ENCODE measurements around the gene VSIG10.

Gene VSIG10

GRCh38 chr12:118060301-118061010 lies 43.4 kb downstream of the VSIG10 start:
- DNase-seq (ENCODE audit: low read depth): no peak

GRCh38 chr12:118059341-118060191 lies 44.2 kb downstream of the VSIG10 start:
- no peak for DNase-seq (ENCODE audit: low read depth)

GRCh38 chr12:118058881-118059280 lies 44.9 kb downstream of the VSIG10 start:
- no peak for DNase-seq (ENCODE audit: low read depth)

DNA sequence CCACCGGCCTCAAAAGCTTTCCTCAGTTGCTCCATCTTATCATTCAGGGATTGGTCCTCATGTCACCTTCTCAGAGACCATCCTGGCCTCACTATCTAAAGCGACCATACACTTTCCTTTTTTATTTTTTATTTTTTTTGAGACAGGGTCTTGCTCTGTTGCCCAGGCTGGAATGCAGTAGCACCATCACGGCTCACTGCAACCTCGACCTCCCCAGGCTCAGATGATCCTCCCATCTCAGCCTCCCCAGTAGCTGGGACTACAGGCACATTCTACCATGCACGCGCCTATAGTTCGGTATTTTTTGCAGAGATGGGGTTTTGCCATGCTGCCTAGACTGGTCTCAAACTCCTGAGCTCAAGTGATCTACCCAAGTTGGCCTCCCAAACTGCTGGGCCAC lies 45.6 kb downstream of the VSIG10 start:
- DNase-seq (ENCODE audit: low read depth): no peak

GRCh38 chr12:118055865-118056773 lies 47.7 kb downstream of the VSIG10 start:
- DNase-seq (ENCODE audit: low read depth): no peak

DNA sequence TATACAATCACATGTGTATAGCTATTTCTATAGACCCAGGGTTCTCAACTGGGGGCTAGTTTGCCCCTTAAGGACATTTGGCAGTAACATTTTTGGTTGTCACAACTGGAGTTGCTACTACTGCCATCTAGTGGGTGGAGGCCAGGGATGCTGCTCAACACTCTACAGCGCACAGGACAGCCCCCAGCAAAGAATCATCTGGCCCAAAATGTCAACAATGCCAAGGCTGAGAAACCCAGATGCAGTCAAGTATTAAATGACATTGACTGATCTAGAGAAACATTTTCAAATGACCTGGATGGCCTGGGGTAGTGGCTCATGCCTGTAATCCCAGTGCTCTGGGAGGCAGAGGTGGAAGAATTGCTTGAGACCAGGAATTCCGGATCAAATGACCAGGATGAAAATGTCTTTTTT lies 48.7 kb downstream of the VSIG10 start:
- peak; percentile 35 for DNase-seq (ENCODE audit: low read depth)

- no peak for DNase-seq (ENCODE audit: low read depth)
These were observed 50.5 kb downstream of the VSIG10 start for GRCh38 chr12:118053071-118053985.

DNA sequence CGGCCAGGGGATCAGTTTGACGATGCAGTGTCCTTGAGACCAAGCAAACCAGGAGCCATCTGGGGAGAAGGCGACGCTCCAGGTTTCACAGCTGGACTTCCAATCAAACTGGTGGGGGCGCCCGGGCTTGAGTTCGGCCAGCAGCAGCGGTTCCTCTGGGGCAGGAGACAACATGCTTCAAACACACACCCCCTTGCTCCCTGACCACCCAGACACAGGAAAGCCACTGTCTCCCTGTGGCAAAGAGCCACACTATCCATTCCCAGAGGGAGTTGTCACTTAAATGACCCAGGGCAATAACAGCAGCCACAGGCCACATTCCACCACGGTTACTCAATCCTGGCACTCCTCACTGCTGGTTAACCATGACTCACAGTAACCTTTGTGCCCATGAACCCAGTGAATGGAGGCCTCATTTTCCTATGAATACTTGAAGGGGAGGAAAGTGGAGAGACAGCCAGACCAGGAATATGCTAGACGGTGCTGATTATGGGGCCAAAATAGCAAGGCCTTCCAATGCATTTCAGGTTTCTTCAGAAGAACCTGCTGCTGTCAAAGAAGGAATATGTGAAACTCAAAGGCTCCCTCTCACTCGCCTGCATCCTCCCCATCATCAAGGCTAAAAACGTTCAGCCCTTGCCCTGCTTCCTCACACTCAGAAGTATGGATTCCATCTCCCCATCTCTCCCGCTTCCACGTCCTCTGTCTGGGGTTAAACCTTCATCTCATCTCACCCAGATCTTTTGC lies 51.3 kb downstream of the VSIG10 start:
- DNase-seq (ENCODE audit: low read depth): no peak

GRCh38 chr12:118050972-118051910 lies 52.6 kb downstream of the VSIG10 start:
- DNase-seq (ENCODE audit: low read depth): no peak

DNA sequence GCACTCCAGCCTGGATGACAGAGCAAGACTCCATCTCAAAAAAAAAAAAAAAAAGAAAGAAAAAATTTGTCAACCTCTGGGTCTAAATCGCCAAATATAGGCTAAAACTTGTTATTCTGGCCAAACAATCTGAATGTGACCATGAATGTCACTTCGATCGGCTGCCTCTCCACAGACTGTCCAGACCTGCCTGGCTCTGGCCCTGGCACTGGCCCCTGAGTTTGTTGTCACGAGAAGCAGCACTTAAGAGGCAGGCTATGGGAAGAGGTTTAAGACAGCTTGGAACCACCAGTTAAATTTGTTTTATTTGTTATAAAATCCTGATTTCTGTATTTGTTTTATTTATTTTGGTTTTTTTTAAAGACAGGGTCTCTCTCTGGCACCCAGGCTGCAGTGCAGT lies 57.4 kb downstream of the VSIG10 start:
- no peak for DNase-seq (ENCODE audit: low read depth)

- DNase-seq (ENCODE audit: low read depth): no peak
These were observed 59.2 kb downstream of the VSIG10 start for GRCh38 chr12:118044577-118044976.

- no peak for DNase-seq (ENCODE audit: low read depth)
These were observed 59.7 kb downstream of the VSIG10 start for GRCh38 chr12:118044075-118044474.

GRCh38 chr12:118042091-118042490 lies 61.7 kb downstream of the VSIG10 start:
- no peak for DNase-seq (ENCODE audit: low read depth)

DNA sequence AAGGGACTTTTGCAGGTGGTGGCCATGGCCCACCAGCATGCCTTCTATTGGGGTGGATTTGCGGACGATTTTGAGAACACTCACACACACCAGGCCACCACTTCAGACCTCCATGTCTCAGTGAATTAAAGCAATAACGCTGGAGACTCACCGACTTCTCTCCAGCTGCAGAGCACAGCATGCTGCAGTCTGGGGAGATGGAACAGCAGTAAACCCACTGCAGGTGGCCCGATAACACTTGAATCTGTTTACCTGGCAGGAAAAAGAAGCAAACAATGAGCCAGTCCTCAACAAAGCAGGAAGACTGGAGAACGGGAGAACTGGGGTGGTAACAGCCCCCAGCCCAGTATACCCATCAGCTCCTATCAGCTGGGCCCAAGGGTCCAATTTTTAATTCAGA lies 65.7 kb downstream of the VSIG10 start:
- no peak for DNase-seq (ENCODE audit: low read depth)

DNA sequence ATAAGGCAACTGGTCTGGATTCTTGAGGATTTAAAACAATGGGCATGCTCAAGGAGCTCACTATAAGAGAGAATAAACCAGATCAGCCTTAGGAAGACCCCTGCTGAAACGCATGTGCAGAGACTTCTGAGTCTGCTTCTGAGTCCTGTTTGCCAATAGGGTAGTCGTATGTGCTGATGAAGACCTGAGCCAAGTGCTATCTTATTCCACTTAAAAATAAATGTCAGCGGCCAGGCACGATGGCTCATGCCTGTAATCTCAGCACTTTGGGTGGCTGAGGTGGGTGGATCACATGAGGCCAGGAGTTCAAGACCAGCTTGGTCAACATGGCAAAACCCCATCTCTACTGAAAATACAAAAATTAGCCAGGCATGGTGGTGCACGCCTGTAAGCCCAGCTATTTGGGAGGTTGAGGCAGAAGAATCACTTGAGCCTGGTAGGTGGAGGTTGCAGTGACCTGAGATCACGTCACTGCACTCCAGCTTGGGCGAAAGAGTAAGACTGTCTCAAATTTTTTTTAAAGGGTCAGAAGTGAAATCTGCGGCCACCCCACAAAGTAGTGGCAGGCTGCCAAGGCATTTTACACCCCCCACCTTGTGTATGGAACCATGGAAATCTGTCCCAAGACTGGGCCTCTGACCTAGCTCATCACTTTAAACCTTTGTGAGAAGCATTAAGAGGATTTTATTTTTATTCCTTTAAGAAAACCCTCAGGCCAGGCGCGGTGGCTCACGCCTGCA lies 67.0 kb downstream of the VSIG10 start:
- DNase-seq (ENCODE audit: low read depth): no peak

DNA sequence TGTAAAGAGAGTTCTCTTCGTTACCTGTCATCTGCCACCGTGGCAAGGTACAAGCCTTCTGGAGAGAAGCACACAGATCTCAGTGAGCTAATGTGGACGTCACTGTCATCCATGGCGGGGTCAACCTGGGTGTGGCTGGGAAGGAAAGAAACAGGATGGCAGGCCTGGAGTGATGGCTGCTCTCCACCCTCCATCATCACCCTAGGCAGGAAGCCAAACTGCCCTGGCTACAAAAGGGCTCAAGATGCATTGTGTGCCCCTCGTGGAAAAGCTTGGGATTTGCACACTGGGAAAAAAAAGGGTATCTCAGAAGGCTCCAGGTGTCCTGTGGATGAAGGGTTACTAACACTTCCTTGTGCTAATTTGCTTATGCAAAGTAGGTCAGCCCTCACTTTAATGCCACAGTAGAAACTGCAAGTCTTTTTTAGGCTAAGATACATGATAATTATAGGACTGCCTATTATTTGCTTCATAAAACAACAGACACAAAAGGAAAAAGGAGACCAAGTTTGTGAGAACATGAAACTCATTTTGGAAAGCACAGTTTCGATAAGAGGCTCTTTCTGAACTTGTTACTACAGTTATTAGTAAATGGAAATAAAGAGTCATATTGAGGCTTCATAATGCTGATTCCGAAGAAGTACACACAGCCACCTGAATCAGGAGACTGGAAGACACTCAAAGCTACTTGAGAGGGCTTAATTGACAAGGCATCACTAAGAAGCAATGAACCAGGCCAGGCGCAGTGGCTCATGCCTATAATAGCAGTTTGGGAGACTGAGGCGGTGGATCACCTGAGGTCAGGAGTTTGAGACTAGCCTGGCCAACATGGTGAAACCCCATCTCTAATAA lies 68.4 kb downstream of the VSIG10 start:
- no peak for DNase-seq (ENCODE audit: low read depth)

DNA sequence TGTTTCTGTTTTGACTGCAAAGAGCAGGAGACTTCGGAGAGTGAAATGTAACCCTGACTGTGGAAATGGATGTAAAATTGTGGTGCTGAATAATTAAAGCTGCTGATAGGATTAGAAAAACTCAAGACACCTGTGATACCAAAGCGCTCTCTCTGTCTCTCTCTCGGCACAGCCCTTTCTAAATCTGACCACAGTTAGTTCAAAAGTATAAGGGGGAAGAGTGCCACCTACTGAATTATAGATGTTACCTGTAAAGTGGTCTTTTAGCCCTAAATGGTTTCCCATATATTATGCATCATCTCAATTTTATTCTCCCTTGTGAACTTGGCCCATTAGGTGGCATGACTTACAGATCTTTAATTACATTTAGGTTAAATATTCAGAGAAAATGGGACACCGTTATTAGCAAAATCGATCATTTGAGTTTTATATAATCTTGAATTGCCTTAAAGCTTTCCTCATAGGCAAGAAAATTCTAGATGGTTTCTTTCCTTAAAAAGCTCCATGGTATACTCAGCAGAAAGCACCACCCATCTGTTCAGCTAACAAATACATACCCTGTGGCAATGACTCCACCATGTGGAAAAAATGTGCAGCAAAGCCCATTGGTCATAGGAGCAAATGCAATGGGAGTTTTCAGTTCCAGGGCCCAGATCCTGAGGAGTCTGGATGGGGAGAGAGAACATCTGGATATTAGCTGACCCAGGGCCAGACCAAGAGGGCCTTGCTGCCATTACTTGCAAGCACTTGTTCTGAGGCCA lies 69.2 kb downstream of the VSIG10 start:
- no peak for DNase-seq (ENCODE audit: low read depth)

Data from activated T-helper 1 cell treated with Interleukin-2 at 50 U/mL for 16 hours (primary cell).